Measurements from ENCODE around the gene CHMP1B.

Gene CHMP1B

GRCh38 chr18:11808001-11808855 lies 43.0 kb upstream of the CHMP1B start:
- Histone ChIP-seq H3K9me3 (no peaks in the 10 kb centered on the region), H3K4me3 (no peak overlapping the region), H3K4me1 (no peaks in the 10 kb centered on the region), H3K36me3 (no peaks in the 10 kb centered on the region), H3K27ac (no peak overlapping the region), H3K27me3 (no peaks in the 10 kb centered on the region)
- no peak for DNase-seq
- TF ChIP-seq CTCF (IDR thresholded peaks at IDR 0.05): no peak
- intact Hi-C loops (cut with DNase I; ENCODE audit: low total_unique reads): no loop called here

GRCh38 chr18:11809895-11810294 lies 41.3 kb upstream of the CHMP1B start:
- Histone ChIP-seq H3K36me3 (no peaks in the 10 kb centered on the region), H3K9me3 (no peaks in the 10 kb centered on the region), H3K4me3 (no peak overlapping the region), H3K4me1 (no peaks in the 10 kb centered on the region), H3K27ac (no peak overlapping the region), H3K27me3 (no peaks in the 10 kb centered on the region)
- no peak for TF ChIP-seq CTCF (IDR thresholded peaks at IDR 0.05)
- no peak for DNase-seq
- intact Hi-C loops (cut with DNase I; ENCODE audit: low total_unique reads): no loop called here

GRCh38 chr18:11810379-11810778 lies 40.8 kb upstream of the CHMP1B start:
- Histone ChIP-seq H3K27ac (no peak overlapping the region), H3K4me3 (no peak overlapping the region), H3K27me3 (no peaks in the 10 kb centered on the region), H3K4me1 (no peaks in the 10 kb centered on the region), H3K9me3 (no peaks in the 10 kb centered on the region), H3K36me3 (no peaks in the 10 kb centered on the region)
- TF ChIP-seq CTCF (IDR thresholded peaks at IDR 0.05): no peak
- DNase-seq: no peak
- intact Hi-C loops (cut with DNase I; ENCODE audit: low total_unique reads): no loop called here

- intact Hi-C loops (cut with DNase I; ENCODE audit: low total_unique reads): no loop called here
- H3K9me3 ChIP-seq: no peaks in the 10 kb centered on the region
- H3K4me3 ChIP-seq: no peak overlapping the region
- no peak for DNase-seq
- no peaks in the 10 kb centered on the region for H3K27me3 ChIP-seq
- no peaks in the 10 kb centered on the region for H3K4me1 ChIP-seq
- TF ChIP-seq CTCF (IDR thresholded peaks at IDR 0.05): no peak
- H3K27ac ChIP-seq: no peak overlapping the region
- H3K36me3 ChIP-seq: no peaks in the 10 kb centered on the region
Measured at GRCh38 chr18:11811009-11811408, 40.2 kb upstream of the CHMP1B start.

- intact Hi-C loops (cut with DNase I; ENCODE audit: low total_unique reads): no loop called here
- Histone ChIP-seq H3K36me3 (no peaks in the 10 kb centered on the region), H3K4me3 (no peak overlapping the region), H3K27me3 (no peaks in the 10 kb centered on the region), H3K27ac (no peak overlapping the region), H3K9me3 (no peaks in the 10 kb centered on the region), H3K4me1 (no peaks in the 10 kb centered on the region)
- TF ChIP-seq CTCF (IDR thresholded peaks at IDR 0.05): no peak
- DNase-seq: no peak
Measured at GRCh38 chr18:11817229-11817628, 34.0 kb upstream of the CHMP1B start.
